ENCODE results near the gene TMPRSS6.
A peak's percentile ranks its signal among the peaks of the same experiment; 100 is the strongest.

The TMPRSS6 gene

GRCh38 chr22:37048133-37048532, 61.4 kb downstream of the TMPRSS6 start:
- DNase-seq: no peak

GRCh38 chr22:37047006-37047405, 62.5 kb downstream of the TMPRSS6 start:
- no peak for DNase-seq

GRCh38 chr22:37046589-37046988, 62.9 kb downstream of the TMPRSS6 start:
- no peak for DNase-seq

GRCh38 chr22:37045958-37046357, 63.6 kb downstream of the TMPRSS6 start:
- DNase-seq: no peak

- no peak for DNase-seq
Measured at GRCh38 chr22:37044634-37045625, 64.6 kb downstream of the TMPRSS6 start.

- peak; percentile 46 for DNase-seq
Measured at GRCh38 chr22:37043828-37044538, 65.5 kb downstream of the TMPRSS6 start.

- DNase-seq: no peak
Measured at GRCh38 chr22:37043209-37043827, 66.2 kb downstream of the TMPRSS6 start.

GRCh38 chr22:37039466-37039865, 70.0 kb downstream of the TMPRSS6 start:
- no peak for DNase-seq

GRCh38 chr22:37037669-37038068, 71.8 kb downstream of the TMPRSS6 start:
- DNase-seq: no peak

- no peak for DNase-seq
Measured at GRCh38 chr22:37036655-37037377, 72.7 kb downstream of the TMPRSS6 start.

GRCh38 chr22:37033605-37034430, 75.7 kb downstream of the TMPRSS6 start:
- no peak for DNase-seq

GRCh38 chr22:37032535-37033460, 76.7 kb downstream of the TMPRSS6 start:
- DNase-seq: no peak

- no peak for DNase-seq
Measured at GRCh38 chr22:37032134-37032534, 77.4 kb downstream of the TMPRSS6 start.

- DNase-seq: no peak
Measured at GRCh38 chr22:37030560-37031281, 78.8 kb downstream of the TMPRSS6 start.

GRCh38 chr22:37028692-37029674, 80.5 kb downstream of the TMPRSS6 start:
- DNase-seq: no peak

- DNase-seq: no peak
Measured at GRCh38 chr22:37027556-37027955, 82.0 kb downstream of the TMPRSS6 start.

GRCh38 chr22:37026325-37026724, 83.2 kb downstream of the TMPRSS6 start:
- no peak for DNase-seq

- no peak for DNase-seq
Measured at GRCh38 chr22:37025500-37026070, 83.9 kb downstream of the TMPRSS6 start.

Measured in stimulated activated CD4-positive, alpha-beta T cell treated with anti-CD3 and anti-CD28 coated beads, Interleukin-4, amount 100 ng/mL, for 1 hour (primary cell).